ENCODE results near the gene MZT1. TPM values are rescaled to one million over a fixed set of nuclear protein-coding genes. Genes with fewer than 3 reads are reported as not detected.

MZT1 gene
- total RNA-seq, 1 donor from 2014 or later = 80.3 TPM

- no peaks in the 10 kb centered on the region for H4K20me1 ChIP-seq (ENCODE audit: low read depth)
- Mint-ChIP-seq H3K9me3 (no peaks in the 10 kb centered on the region), H3K36me3 (no peaks in the 10 kb centered on the region), H3K27ac (no peak overlapping the region), H3K27me3 (ENCODE audit: insufficient read depth, low read depth) (no peaks in the 10 kb centered on the region), H3K4me1 (peaks cover 4% of the 10 kb centered on the region), H3K4me3 (no peak overlapping the region)
- H3K79me2 ChIP-seq (ENCODE audit: low read depth) = no peaks in the 10 kb centered on the region
- TF ChIP-seq EZH2phosphoT487 (IDR thresholded peaks at IDR 0.05) (no peak), EZH2 (IDR thresholded peaks at IDR 0.05) (no peak), CTCF (IDR thresholded peaks at IDR 0.05) (no peak)
- H3F3A ChIP-seq (ENCODE audit: low read depth) = no peaks in the 10 kb centered on the region
- H3K27ac ChIP-seq = no peak overlapping the region
- no peak for DNase-seq (ENCODE audit: low spot score)
- H3K4me3 ChIP-seq = no peak overlapping the region
- no peaks in the 10 kb centered on the region for H3K36me3 ChIP-seq
- H3K9me3 ChIP-seq (ENCODE audit: low read depth) = no peaks in the 10 kb centered on the region
- H3K4me2 ChIP-seq = no peak overlapping the region
- no peaks in the 10 kb centered on the region for H3K27me3 ChIP-seq
- H2AFZ ChIP-seq (replicated peaks) = no peak overlapping the region
- no peaks in the 10 kb centered on the region for H3K4me1 ChIP-seq
- no peak overlapping the region for H3K9ac ChIP-seq
These were observed 47.1 kb downstream of the MZT1 start for GRCh38 chr13:72680353-72680752.

- H3K27me3 ChIP-seq = no peaks in the 10 kb centered on the region
- no peak overlapping the region for H3K27ac Mint-ChIP-seq
- H3K36me3 Mint-ChIP-seq = no peaks in the 10 kb centered on the region
- TF ChIP-seq CTCF (IDR thresholded peaks at IDR 0.05) (no peak), EZH2phosphoT487 (IDR thresholded peaks at IDR 0.05) (no peak), EZH2 (IDR thresholded peaks at IDR 0.05) (no peak)
- no peak for DNase-seq (ENCODE audit: low spot score)
- H3F3A ChIP-seq (ENCODE audit: low read depth) = no peaks in the 10 kb centered on the region
- H4K20me1 ChIP-seq (ENCODE audit: low read depth) = no peaks in the 10 kb centered on the region
- H3K4me3 ChIP-seq = no peak overlapping the region
- H3K4me1 ChIP-seq = no peaks in the 10 kb centered on the region
- no peak overlapping the region for H2AFZ ChIP-seq (replicated peaks)
- H3K9me3 ChIP-seq (ENCODE audit: low read depth) = no peaks in the 10 kb centered on the region
- no peak overlapping the region for H3K4me2 ChIP-seq
- no peaks in the 10 kb centered on the region for H3K9me3 Mint-ChIP-seq
- no peak overlapping the region for H3K9ac ChIP-seq
- H3K36me3 ChIP-seq = no peaks in the 10 kb centered on the region
- H3K27ac ChIP-seq = no peak overlapping the region
- H3K4me1 Mint-ChIP-seq = peaks cover 4% of the 10 kb centered on the region
- no peaks in the 10 kb centered on the region for H3K27me3 Mint-ChIP-seq (ENCODE audit: insufficient read depth, low read depth)
- H3K79me2 ChIP-seq (ENCODE audit: low read depth) = no peaks in the 10 kb centered on the region
- no peak overlapping the region for H3K4me3 Mint-ChIP-seq
These were observed 49.1 kb downstream of the MZT1 start for GRCh38 chr13:72678312-72678711.

- H3K9me3 ChIP-seq (ENCODE audit: low read depth) = no peaks in the 10 kb centered on the region
- no peaks in the 10 kb centered on the region for H4K20me1 ChIP-seq (ENCODE audit: low read depth)
- H3K9ac ChIP-seq = no peak overlapping the region
- no peaks in the 10 kb centered on the region for H3K27me3 Mint-ChIP-seq (ENCODE audit: insufficient read depth, low read depth)
- H3K36me3 ChIP-seq = no peaks in the 10 kb centered on the region
- no peaks in the 10 kb centered on the region for H3K9me3 Mint-ChIP-seq
- no peak for DNase-seq (ENCODE audit: low spot score)
- no peaks in the 10 kb centered on the region for H3K4me1 ChIP-seq
- TF ChIP-seq CTCF (IDR thresholded peaks at IDR 0.05) = no peak
- H3K79me2 ChIP-seq (ENCODE audit: low read depth) = no peaks in the 10 kb centered on the region
- H3K4me3 Mint-ChIP-seq = no peak overlapping the region
- H3K27ac ChIP-seq = no peak overlapping the region
- H3K4me2 ChIP-seq = no peak overlapping the region
- no peak overlapping the region for H3K27ac Mint-ChIP-seq
- H3K27me3 ChIP-seq = no peaks in the 10 kb centered on the region
- H2AFZ ChIP-seq (replicated peaks) = no peak overlapping the region
- H3F3A ChIP-seq (ENCODE audit: low read depth) = no peaks in the 10 kb centered on the region
- H3K36me3 Mint-ChIP-seq = no peaks in the 10 kb centered on the region
- H3K4me1 Mint-ChIP-seq = peaks cover 4% of the 10 kb centered on the region
- H3K4me3 ChIP-seq = no peak overlapping the region
These were observed 50.0 kb downstream of the MZT1 start for GRCh38 chr13:72677431-72677830.

DNA sequence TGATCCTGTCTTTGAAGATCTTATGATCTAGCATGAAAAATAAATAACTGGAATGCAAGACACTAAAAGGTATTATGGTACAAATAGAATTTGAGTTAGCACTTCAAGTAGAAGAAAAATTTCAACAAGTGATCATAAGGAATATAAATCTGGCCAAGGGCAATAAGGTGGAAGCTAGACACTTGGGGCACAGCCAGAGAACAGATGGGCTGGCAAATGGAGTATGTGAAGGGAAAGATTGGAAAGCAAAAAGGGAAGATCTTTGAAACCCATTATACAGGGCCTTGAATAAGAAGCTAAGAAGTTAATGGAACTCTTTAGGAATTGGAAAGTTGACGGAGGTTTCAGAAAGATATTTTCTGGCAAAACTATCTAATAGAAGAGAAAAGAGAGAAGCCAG, 61.0 kb downstream of the MZT1 start:
- H3K36me3 ChIP-seq = no peaks in the 10 kb centered on the region
- no peaks in the 10 kb centered on the region for H3K4me1 ChIP-seq
- H3F3A ChIP-seq (ENCODE audit: low read depth) = no peaks in the 10 kb centered on the region
- DNase-seq (ENCODE audit: low spot score) = no peak
- Mint-ChIP-seq H3K27ac (no peak overlapping the region), H3K4me1 (no peaks in the 10 kb centered on the region), H3K36me3 (no peaks in the 10 kb centered on the region), H3K4me3 (no peak overlapping the region), H3K27me3 (ENCODE audit: insufficient read depth, low read depth) (peaks cover 2% of the 10 kb centered on the region), H3K9me3 (no peaks in the 10 kb centered on the region)
- H3K9me3 ChIP-seq (ENCODE audit: low read depth) = no peaks in the 10 kb centered on the region
- no peaks in the 10 kb centered on the region for H3K79me2 ChIP-seq (ENCODE audit: low read depth)
- no peak overlapping the region for H3K4me3 ChIP-seq
- H3K27ac ChIP-seq = no peak overlapping the region
- H3K4me2 ChIP-seq = no peak overlapping the region
- H3K9ac ChIP-seq = no peak overlapping the region
- H4K20me1 ChIP-seq (ENCODE audit: low read depth) = no peaks in the 10 kb centered on the region
- no peaks in the 10 kb centered on the region for H3K27me3 ChIP-seq
- TF ChIP-seq EZH2 (IDR thresholded peaks at IDR 0.05) (no peak), EZH2phosphoT487 (IDR thresholded peaks at IDR 0.05) (no peak), CTCF (IDR thresholded peaks at IDR 0.05) (no peak)
- no peak overlapping the region for H2AFZ ChIP-seq (replicated peaks)

All from neural progenitor cell (in vitro differentiated cells).